ENCODE data around the gene PDK2.

PDK2 gene

DNA sequence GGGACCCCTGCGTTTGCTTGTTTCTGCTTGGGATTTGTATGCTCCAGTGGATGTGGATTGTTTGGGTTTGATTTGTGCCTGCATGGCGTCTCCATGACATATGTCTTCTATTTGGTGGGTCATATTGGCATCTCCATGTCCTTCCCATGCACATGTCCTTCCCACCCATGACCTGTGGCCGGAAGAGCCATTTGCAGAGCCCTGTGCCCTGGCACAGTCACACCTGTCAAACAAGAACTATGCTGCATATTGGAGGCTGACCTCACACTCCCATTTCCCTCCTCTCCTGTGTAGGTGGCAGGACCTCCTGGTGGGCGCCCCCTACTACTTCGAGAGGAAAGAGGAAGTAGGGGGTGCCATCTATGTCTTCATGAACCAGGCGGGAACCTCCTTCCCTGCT is 23.5 kb upstream of the PDK2 start:
- TF ChIP-seq, protein P1, sequence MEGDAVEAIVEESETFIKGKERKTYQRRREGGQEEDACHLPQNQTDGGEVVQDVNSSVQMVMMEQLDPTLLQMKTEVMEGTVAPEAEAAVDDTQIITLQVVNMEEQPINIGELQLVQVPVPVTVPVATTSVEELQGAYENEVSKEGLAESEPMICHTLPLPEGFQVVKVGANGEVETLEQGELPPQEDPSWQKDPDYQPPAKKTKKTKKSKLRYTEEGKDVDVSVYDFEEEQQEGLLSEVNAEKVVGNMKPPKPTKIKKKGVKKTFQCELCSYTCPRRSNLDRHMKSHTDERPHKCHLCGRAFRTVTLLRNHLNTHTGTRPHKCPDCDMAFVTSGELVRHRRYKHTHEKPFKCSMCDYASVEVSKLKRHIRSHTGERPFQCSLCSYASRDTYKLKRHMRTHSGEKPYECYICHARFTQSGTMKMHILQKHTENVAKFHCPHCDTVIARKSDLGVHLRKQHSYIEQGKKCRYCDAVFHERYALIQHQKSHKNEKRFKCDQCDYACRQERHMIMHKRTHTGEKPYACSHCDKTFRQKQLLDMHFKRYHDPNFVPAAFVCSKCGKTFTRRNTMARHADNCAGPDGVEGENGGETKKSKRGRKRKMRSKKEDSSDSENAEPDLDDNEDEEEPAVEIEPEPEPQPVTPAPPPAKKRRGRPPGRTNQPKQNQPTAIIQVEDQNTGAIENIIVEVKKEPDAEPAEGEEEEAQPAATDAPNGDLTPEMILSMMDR (IDR thresholded peaks at IDR 0.05): no peak
- no peak for DNase-seq (ENCODE audit: low spot score)
- Histone ChIP-seq H3K27ac (no peak overlapping the region), H3K4me3 (no peak overlapping the region)

GRCh38 chr17:50072130-50072529 is 23.0 kb upstream of the PDK2 start:
- TF ChIP-seq, protein P1 (IDR thresholded peaks at IDR 0.05): no peak
- H3K4me3 ChIP-seq: no peak overlapping the region
- no peak for DNase-seq (ENCODE audit: low spot score)
- no peak overlapping the region for H3K27ac ChIP-seq

GRCh38 chr17:50072925-50073324 is 22.2 kb upstream of the PDK2 start:
- H3K4me3 ChIP-seq: no peak overlapping the region
- peak overlapping the region in 1 of 2 donors; percentile 5 for H3K27ac ChIP-seq
- DNase-seq (ENCODE audit: low spot score): no peak
- TF ChIP-seq, protein P1 (IDR thresholded peaks at IDR 0.05): no peak

GRCh38 chr17:50074227-50074626 is 20.9 kb upstream of the PDK2 start:
- Histone ChIP-seq H3K4me3 (no peak overlapping the region), H3K27ac (peak overlapping the region in 1 of 2 donors; percentile 5)
- TF ChIP-seq, protein P1 (IDR thresholded peaks at IDR 0.05): no peak
- no peak for DNase-seq (ENCODE audit: low spot score)

- DNase-seq (ENCODE audit: low spot score): no peak
- TF ChIP-seq, protein P1 (IDR thresholded peaks at IDR 0.05): no peak
- peak overlapping the region in 1 of 2 donors; percentile 48 for H3K27ac ChIP-seq
- H3K4me3 ChIP-seq: no peak overlapping the region
Measured at GRCh38 chr17:50075446-50076032, 19.6 kb upstream of the PDK2 start.

DNA sequence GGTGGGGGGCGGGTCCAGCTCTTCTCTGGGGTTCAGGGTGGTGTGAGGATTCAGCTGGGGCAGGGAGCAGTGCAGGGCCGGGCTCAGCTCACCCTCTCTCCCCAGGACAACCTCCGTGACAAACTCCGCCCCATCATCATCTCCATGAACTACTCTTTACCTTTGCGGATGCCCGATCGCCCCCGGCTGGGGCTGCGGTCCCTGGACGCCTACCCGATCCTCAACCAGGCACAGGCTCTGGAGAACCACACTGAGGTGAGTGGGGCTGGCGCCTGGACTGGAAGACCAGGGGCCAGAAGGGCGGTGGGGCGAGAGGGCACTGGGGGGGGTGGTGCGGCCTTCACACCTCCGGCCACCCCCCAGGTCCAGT is 18.9 kb upstream of the PDK2 start:
- TF ChIP-seq, protein P1 (IDR thresholded peaks at IDR 0.05): no peak
- DNase-seq (ENCODE audit: low spot score): no peak
- Histone ChIP-seq H3K27ac (peak overlapping the region in 1 of 2 donors; percentile 48), H3K4me3 (no peak overlapping the region)

DNA sequence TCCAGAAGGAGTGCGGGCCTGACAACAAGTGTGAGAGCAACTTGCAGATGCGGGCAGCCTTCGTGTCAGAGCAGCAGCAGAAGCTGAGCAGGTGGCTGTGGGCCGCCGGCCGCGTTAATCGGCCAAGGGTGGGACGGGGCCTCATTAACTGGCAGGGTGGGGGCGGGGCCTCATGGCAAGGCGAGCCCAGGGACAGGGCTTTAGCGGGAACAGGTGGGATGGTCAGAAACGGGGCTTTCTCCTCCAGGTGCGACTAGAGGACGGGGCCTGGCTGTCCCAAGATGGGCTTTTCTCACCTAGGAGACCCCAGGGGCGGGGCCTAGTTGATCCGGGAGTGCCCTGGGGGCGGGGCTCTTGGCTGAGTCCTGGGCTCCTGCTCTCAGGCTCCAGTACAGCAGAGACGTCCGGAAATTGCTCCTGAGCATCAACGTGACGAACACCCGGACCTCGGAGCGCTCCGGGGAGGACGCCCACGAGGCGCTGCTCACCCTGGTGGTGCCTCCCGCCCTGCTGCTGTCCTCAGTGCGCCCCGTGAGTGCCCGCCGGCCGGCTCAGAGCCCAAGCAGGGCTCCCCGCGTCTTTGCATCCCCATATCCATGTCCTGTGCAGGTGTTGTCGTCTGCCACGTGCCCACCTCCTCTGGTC is 18.4 kb upstream of the PDK2 start:
- Histone ChIP-seq H3K4me3 (no peak overlapping the region), H3K27ac (peak overlapping the region in 1 of 2 donors; percentile 48)
- TF ChIP-seq, protein P1 (IDR thresholded peaks at IDR 0.05): no peak
- no peak for DNase-seq (ENCODE audit: low spot score)

Data from coronary artery (tissue), 2 donors.